Activated naive CD8-positive, alpha-beta T cell (primary cell): ENCODE data around the gene INO80B.

Experiments
- H3K27ac Mint-ChIP-seq: one replicate; pipeline ENCODE4 v1.8.0; 2021; ENCODE audit warnings: mixed read lengths
- H3K27me3 Mint-ChIP-seq: one replicate; pipeline ENCODE4 v1.8.0; 2021; ENCODE audit warnings: mixed read lengths
- H3K36me3 Mint-ChIP-seq: one replicate; pipeline ENCODE4 v1.8.0; 2021; ENCODE audit warnings: mixed read lengths
- H3K4me1 Mint-ChIP-seq: one replicate; pipeline ENCODE4 v1.8.0; 2021; ENCODE audit warnings: low read depth, mixed read lengths
- H3K4me3 Mint-ChIP-seq: one replicate; pipeline ENCODE4 v1.8.0; 2021; ENCODE audit warnings: mild to moderate bottlenecking, mixed read lengths
- H3K9me3 Mint-ChIP-seq: one replicate; pipeline ENCODE4 v1.8.0; 2021; ENCODE audit warnings: low read depth, mixed read lengths

INO80B gene

DNA sequence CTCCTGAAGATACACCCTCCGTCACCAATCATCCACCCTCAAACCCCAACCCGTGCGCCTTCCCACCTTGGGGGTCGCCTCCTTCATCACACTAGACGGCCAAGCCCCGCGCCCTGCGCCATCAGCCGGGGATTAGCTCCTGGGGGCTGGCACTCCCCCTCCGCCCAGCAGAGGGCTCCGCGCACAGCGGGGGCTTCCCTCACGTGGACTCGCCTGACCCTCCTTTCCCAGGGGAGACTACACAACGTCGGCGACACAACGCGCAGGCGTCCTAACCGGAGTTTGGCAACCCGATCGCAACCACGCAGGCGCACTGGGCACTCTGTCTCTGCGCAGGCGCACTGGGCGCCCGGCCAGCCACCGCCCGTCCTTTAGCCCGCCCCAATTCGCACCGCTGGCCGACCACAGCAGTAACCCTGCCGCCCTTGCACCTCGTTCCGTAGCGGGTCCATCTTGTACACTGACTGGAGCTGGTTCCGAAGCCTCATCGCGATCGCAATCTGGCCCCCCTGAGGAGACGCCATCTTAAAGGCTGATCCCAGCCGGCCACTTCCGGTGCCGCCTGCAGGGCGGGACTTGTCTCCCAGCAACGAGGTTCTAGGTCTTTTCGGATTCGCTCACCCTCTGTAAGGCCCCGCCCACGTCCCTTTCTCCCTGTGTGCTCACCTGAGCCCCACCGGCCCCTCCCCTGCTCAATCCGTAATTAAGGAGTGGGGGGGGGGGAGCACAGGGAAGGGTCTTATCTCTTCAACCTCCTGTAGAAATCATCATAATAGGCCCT, 52.4 kb downstream of the INO80B start, which contains the start of gene PCGF1:
TSS of gene PCGF1 (minus strand) at position 551 of the 781 bp plus-strand sequence. CDS start at position 524, 27 bp downstream.
- Mint-ChIP-seq H3K4me3 (peak within 1 kb of the TSS; percentile 100), H3K27ac (peak within 1 kb of the TSS; percentile 100), H3K27me3 (peaks cover 23% of the 10 kb centered on the region), H3K9me3 (no peaks in the 10 kb centered on the region), H3K4me1 (peaks cover 47% of the 10 kb centered on the region), H3K36me3 (peaks cover 16% of the 10 kb centered on the region)
